OCI-M2 (cell line): ENCODE measurements around the gene ANO2.

ENCODE experiments used
- DNase-seq: peaks from one replicate; lab custom pipeline; 2025; ENCODE audit not compliant: unreplicated experiment; lab: John Stamatoyannopoulos, UW

Gene ANO2

DNA sequence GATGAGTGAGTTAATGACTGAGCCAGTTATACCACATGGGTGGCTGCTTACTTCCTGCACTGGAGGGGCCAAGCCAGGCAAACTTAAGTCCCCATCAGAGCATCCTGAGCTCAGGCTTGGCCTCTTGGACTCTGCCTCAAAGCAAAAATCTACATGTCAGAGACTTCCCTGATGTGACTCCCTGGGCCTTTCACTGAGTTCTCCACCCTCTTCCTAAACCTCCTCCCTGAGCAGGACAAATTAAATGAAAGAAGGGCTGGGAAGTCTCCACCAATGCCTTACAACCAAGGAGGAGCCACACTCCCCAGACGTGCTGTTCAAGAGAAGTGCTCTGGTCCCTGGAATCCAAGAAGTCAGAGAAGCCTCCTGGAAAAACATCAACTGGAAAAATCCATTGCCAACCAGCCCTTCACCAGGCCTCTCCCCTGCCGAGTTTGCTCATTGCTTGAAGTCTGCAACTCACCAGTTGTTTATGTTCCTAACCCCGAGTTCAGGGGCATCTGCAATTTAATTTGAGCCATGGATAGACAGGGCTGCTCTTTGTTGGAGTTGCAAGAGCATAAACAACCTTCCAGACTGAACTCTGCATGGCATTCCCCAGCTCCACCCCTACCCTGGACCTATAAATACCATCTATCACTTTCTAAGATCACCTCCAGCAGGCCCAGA, 160.5 kb downstream of the ANO2 start:
- no peak for DNase-seq

- no peak for DNase-seq
Measured at GRCh38 chr12:5783289-5783920, 161.7 kb downstream of the ANO2 start.

DNA sequence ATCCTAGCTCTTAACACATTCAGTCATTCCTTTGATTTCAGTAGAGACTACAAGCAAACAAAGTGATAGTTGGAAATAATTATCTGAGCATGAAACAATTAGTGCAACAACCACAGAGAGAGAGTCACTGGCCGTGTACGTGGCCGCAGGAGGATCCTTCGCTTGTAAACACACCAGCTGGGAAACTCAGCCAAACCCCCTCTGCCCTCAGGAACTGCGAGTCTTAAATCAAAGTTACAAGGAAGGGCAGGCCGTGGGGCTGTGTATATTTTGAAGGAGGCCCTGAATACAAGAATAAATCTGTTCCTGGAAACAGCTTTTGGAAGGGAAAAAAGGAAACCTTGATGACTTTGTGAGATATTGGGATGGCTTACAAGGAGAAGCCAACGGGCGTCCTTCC, 164.5 kb downstream of the ANO2 start:
- no peak for DNase-seq

DNA sequence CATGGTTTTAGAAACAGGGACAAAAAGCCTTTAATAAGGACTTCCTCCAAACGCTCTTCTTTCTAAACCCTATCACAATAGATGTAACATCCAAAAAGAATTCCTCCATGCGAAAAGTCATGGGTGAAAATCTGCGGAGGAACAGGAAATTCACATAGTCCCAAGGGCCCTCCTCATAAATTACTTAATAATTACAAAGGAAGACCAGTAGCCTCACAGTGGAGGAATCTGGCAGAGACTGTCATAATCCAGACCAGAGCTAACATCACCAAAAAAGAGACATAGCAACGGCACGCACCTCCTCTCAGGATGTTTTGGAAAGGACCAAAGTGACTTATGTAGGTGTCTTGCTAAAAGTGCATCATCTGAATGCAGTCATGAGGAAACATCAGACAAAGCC, 165.7 kb downstream of the ANO2 start:
- no peak for DNase-seq

GRCh38 chr12:5778821-5779220, 166.2 kb downstream of the ANO2 start:
- no peak for DNase-seq

- DNase-seq: no peak
Measured at GRCh38 chr12:5777451-5777850, 167.6 kb downstream of the ANO2 start.

DNA sequence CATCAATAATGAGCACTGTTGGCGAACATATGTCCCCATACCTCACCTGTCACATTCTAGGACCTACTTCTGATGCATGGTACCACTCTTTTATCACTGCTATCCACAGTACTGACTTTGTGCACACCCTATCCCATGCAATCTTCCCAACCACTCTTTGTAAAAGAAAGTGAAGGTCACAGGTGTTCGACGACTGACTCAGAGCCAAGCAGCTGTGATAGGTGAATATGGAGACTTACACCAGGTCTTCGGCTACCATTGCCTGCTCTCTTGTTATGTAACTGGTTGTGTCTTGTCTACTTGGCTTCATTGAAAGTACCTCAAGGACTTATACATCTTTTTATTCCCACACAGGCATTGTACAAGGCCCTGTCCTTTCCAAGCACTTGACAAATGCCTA, 169.0 kb downstream of the ANO2 start:
- DNase-seq: no peak

DNA sequence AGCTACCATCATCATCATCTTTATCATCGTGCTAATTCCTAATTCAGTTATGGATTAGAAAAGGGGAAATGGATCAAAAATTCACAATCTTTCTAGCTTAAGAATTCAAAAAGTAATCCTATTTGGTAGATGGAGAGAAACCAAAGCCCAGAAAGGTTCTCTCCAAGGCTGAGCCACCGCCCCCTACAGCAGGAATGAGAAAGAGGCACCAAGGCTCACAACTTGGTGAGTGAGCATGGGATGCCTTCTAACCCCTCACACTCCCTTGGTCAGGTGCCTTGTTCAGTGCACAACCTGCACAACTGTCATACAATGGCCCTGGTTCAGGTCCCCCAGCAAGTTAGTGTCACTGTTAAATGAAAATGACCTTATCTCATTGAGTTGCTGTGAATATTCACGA, 171.5 kb downstream of the ANO2 start:
- DNase-seq: no peak

- DNase-seq: no peak
Measured at GRCh38 chr12:5771756-5772155, 173.3 kb downstream of the ANO2 start.

DNA sequence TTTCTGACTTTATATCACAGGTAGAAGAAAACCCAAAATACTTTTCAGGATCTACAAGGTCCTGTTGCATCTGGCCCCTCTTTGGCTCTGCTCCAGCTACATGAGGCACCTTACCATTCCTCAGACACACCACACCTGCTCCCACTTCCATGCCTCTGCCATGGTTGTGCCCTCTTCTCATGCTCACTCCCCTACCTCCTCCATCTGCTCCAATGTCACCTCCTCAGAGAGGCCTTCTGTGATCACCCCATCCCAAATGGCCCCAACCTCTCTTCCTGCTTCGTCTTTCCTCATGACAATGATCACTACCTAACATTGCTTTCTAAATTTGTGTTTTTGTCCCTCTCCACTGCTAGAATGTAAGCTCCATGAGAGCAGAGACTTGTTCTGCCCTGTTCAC, 174.3 kb downstream of the ANO2 start:
- no peak for DNase-seq

DNA sequence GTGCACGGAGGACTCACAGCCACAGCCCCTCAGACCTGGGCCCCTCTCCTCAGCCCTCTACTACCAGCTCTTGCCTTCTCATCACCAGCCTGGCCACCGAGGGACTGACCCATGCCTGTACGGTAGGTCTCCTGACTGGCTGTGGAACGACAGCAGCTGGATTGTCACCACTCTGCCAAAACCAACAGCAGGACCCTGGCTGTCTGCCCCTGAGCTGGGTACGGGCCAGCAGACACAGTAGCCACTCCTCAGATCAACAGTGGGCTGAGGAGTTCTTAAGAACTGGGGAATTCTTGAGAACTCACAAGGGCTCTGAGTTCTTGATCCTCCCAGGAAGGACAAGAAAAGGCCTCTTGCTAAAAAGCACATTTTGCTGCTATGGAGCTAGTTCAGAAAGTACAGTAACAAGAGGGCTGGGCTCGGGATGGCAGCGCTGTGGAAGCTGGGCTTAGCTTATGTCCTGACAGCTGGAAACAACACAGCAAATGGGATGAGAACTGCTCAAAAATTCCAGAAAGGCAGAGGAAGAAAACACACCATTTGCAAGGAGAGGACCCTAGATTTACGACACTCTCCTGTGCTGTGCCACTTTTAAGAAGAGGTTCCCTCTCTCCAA, 176.4 kb downstream of the ANO2 start:
- DNase-seq: no peak

GRCh38 chr12:5768171-5768570, 176.9 kb downstream of the ANO2 start:
- DNase-seq: no peak

GRCh38 chr12:5758347-5758746, 186.7 kb downstream of the ANO2 start:
- no peak for DNase-seq

DNA sequence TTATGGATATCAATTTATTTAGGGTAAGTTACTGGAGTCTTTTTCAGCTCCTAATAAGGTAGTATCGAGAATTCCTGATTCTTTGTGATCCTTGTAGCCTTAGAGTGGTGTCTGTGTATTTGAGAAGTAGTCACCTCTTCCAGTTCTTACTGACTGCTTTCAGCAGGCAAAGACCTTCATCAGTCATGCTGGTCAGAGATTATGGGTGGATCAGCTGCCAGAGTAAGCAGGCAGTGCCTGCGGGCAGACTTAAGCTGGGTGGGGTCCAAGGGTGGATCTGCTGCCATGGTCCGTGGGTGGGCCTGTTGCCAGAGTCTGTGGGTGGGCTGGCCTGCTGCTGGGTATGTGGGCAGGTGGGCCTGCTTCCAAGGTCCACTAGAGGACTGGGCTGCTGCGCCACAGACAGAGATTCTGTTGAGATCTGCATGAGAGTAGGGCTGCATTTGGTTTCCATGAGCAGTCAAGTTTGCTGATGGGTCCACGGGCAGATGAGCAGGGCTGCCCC, 188.7 kb downstream of the ANO2 start:
- no peak for DNase-seq

GRCh38 chr12:5748027-5748426, 197.0 kb downstream of the ANO2 start:
- no peak for DNase-seq

DNA sequence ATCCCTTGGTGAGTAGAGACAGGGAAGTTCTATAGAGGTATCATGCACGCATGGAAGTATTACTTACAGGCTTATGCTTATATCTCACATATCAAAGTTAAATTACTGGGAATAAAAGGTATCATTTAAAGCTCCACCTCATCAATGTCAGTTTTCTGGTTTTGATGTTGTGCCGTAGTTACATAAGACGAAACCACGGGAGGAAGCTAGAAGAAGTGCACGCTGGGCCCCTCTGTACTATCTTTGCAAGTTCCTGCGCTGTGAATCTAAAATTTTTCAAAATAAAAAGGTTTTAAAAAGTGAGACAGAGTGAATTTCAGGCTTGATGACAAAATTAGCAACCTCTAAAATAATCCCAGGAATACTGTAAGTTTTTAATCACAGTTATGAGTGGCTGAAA, 198.1 kb downstream of the ANO2 start:
- no peak for DNase-seq

DNA sequence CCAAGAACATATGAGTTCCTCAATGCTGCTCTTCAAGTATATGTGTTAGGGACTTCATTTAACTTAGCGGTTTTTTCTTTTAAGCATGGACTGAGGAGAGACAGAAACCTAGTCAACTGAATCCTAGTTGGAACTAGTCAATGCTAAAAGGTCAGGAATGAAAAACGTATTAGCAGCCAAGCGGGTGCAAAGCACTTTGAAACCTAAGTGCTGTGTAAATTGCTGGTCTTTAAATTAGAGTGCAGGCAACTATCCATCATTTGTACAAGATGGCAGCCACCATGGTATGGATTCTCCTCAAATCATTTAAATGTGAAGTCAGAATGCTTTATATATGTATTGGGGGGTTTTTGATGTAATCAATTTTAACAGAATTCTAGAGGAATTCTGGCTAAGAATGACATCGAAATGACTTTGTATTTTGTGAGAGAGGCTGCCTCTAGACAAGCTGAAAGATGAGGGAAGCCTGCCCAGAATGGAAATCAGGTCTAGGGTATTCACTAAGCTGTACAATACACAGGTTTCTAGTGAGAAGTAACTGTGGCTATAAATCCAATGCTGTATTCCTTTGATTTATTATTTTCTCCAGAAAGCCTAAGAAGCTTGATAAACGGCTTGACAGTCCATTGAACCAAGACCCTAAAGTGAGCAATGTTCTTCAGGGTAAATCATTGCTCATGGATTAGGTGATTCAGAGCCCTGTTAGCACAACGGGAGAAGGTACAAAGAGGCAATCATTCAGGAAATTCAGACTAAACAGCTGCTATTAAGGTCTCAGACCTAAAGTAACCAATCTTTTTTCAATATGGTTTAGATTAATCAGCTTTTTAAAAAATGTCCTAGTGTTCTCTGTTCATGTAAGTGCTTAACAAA, 198.8 kb downstream of the ANO2 start:
- no peak for DNase-seq

GRCh38 chr12:5745251-5745888, 199.7 kb downstream of the ANO2 start:
- DNase-seq: no peak

DNA sequence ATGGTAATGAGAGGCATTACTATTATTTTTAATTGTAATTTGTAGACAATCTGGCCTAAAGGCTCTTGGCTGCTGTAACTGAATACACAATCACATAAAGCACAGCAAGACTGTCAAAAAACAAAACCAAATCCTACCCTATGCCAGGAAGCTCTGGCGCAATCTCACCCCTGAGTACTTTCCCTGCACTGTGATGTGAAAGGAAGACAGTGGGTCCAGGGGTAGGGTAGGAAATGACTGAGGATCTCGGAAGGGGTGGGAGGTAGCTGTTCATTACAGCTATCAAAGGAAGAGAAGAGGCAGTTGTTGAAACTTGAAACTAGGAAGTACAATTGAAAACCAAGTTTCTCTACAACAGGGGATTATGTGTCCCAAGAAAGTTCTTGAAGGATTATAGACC, 202.8 kb downstream of the ANO2 start:
- DNase-seq: no peak

DNA sequence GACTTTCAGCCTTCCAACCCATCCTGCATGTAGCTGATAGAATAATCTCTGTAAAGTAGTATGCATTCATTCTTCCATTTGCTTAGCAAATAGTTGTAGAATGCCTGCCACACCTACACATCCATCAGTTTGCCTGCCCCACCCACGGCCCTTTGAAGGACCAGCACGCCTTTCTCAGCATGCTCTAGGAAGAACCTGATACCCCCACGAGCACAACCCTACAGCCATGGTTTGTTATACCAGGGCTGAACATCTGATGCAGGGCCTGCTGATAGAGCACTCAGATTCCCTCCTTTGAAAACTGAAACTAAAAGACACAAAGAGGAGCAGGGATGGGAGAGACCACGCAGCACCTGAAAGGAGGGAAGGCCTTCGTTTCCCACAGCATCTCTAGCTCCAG, 205.1 kb downstream of the ANO2 start:
- DNase-seq: no peak

DNA sequence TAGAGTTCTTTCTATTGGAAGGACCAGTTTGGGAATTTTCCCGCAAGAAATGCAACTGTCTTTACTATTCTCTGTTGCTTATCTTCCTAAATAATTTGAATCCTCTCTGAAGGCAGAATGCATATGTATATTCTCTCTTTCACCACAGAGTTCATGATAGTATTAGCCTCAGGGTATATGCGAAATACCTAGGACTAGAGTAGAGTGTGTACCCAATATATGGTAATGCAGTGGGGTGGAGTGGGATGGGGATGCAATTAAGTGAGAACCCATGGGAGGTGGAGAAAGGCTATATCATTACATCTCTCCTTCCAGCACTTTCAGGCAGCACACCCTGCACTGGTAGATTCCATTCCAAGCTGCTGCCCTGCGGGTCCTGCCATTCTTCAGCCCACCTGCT, 207.3 kb downstream of the ANO2 start:
- no peak for DNase-seq
